HG03520 (cell line): ENCODE measurements around the gene TXNRD2.
"Not testable (repeated sequence)": the region's sequence is repeated elsewhere in the genome, so short reads cannot be mapped to it uniquely, and the experiment has no call there.

ENCODE experiments used
- ATAC-seq: cut with Tn5 transposase; IDR thresholded peaks from one replicate; pipeline ENCODE4 v1.9.1; 2021; ENCODE audit warnings: mild to moderate bottlenecking, moderate library complexity; ENCODE audit not compliant: unreplicated experiment

Gene TXNRD2

DNA sequence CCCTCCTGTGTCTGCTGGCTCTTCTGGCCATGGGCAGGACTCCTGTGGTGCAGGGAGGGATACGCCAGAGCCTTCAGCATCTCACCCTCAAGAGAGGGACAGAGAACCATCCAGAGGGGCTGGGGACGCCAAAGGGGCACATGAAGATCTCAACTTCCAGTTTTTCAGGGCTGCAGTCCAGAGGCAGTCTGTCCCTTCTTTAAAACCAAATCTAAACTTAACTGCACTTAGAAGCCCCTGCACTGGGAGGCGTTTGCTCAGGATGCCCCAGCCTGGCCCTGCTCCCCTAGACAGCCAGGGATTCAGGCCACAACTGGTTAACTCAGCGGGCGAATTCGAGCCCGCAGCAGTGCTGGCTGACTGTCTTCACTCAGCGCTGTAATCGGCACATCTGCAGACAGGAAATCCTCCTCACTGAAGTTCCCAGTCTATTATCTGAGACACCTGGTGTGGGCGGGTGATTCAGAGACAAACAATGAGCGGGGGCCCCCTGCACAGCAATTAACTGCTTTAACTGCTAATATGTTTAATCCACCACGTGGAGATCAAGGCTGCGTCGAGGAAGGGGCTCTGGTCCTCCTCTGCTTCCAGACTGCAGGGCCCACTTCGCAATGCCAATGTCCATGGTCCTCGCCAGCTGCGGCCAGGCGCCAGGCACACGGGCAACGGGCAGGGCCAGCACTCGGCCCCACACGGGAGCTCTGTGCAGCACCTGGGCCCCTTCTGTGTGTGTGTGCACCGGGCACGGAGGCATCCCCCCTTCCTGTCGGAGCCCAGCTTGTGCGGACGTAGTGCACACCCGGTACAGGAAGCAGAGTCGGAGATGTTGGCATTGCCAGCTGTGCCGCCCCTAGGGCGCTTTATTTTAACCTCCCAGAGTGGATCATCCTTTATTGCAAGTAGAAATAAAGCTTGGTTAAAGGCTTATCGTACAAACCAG lies 50.0 kb downstream of the TXNRD2 start:
- no peak for ATAC-seq

DNA sequence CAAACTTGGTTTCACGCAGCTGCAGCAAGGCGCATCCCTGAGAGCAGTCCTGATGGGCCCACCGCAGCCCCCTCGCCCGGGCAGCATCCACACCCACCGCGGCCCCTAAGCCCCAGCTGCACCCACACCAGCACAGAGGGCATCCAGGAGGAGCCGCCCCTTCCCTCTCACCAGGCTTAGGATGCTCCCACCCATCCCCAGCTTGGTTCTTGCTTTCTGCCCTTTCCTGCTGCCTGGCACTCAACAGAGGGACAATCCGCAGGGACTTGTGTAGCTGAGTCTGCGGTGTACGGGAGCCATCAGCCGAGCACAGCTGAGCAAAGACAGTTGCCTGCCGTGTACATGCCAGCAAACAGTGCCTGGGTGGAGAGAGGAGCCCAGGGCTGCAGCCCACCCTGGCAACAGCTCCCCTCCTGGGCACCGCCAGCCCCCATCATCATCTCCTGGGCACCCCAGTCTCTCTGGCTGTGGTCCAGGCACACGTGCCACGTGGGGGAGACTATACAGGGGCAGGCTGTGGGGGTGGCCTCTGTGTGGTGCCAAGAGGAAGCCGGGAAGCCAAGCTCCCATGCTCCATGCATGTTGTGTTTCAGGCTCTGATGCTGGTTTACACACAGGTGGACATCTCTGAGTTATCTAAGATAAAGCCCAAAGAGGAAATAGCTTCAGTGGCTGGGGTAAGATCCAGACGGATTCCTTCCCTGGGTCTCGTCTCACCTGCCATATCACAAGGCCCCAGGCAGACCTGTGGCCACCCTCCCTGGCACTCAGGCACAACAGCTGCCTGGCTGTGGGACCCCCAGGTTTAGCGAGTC lies 50.9 kb downstream of the TXNRD2 start:
- ATAC-seq = no peak

DNA sequence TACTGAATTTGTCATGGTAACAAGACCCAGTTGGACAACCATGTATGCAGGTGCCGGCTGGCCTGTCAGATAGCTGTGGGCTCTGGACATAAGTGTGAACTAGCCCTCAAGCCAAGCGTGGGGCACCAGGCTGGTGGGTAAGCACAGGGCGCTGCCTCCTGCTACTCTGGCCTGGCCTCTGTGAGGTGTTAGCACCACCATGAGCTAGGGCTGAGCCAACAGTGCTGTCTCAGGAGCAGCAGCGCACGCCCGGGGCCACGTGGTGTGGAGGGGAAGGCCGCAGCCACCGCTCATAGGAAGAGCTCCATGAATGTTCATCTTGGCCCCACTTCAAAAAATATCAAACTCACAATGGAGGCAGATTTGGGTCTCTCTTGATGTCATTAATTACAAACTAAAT lies 51.7 kb downstream of the TXNRD2 start:
- ATAC-seq = no peak

- no peak for ATAC-seq
Observed at GRCh38 chr22:19888131-19888746, 53.4 kb downstream of the TXNRD2 start.

GRCh38 chr22:19887256-19887985 lies 54.2 kb downstream of the TXNRD2 start:
- ATAC-seq = no peak

GRCh38 chr22:19886605-19887255 lies 54.9 kb downstream of the TXNRD2 start:
- no peak for ATAC-seq

DNA sequence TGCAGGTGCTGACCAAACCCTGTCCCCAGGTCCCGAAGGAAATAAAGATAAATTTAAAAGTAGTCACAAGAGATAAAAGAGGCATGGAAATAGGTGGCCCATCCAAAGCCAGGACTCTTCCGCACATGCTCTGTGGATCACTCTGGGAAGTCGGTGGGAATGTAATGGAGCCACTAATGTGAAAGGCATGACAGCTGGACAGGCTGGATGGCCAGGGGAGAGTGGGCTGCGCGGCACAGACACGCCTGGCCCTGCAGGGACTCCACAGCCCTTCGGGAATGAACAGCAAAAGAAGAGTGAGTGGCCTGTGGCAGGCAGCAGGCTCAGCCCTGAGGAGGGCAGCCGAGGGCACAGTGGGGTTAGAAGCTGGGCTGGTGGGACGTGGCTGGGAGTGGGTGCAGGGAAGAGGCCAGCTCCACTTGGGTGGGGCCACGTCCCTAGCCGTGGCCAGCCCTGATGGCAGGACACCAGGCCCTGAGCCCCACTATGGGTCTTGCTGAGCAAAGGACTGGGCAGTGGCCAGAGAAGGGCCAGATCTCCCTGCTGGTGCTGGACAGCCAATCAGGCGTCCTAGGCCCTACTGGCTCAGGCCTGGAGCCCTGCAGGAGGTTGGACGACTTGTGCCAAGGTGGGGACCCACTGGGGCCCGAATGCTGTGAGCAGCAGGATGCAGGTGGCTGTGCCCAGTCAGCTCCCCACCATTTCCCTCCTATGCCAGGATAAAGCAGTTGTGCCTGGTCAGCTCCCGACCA lies 55.6 kb downstream of the TXNRD2 start:
- ATAC-seq = no peak

DNA sequence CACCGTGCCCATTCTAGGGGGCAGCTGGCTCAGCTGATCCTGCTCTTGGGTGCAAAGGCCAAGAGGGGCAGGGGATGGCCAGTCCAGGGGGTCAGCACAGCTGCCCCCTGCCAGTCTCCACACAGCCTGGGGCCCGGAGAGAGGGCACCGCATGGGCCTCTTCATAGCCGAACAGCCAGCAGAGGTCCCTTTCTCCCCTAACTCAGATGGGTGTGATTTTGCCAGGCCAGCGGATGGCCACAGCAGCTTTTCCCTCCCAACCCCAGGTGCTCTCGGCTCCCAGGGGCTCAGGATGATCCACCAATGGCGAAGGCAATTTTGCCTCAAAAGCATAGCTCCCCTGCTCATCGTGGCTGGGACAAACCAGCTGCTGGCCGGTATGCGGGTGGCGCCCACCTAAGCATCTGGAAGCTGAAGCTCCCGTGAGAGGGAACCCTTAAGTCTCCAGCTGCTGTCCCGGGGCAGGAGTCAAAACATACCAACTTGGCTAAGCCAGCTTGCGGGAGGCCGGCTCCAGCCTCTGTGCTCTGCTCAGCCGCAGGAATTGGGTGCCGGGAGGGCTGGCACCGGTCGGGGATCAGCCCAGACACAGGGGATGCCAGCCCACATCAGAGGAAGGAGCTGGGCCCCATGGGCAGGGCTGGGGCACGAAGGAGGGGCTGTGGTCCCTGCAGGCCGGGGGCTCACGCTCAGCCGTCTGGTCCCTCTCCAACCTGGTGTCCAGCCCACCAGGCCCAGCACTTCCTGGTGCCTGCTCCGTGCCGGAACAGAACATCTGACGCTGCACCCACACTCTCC lies 56.5 kb downstream of the TXNRD2 start:
- no peak for ATAC-seq

GRCh38 chr22:19884161-19884953 lies 57.3 kb downstream of the TXNRD2 start:
- ATAC-seq = no peak

GRCh38 chr22:19883446-19883845 lies 58.2 kb downstream of the TXNRD2 start:
- ATAC-seq = not testable (repeated sequence)

- ATAC-seq = no peak
Observed at GRCh38 chr22:19882446-19883381, 58.9 kb downstream of the TXNRD2 start.

DNA sequence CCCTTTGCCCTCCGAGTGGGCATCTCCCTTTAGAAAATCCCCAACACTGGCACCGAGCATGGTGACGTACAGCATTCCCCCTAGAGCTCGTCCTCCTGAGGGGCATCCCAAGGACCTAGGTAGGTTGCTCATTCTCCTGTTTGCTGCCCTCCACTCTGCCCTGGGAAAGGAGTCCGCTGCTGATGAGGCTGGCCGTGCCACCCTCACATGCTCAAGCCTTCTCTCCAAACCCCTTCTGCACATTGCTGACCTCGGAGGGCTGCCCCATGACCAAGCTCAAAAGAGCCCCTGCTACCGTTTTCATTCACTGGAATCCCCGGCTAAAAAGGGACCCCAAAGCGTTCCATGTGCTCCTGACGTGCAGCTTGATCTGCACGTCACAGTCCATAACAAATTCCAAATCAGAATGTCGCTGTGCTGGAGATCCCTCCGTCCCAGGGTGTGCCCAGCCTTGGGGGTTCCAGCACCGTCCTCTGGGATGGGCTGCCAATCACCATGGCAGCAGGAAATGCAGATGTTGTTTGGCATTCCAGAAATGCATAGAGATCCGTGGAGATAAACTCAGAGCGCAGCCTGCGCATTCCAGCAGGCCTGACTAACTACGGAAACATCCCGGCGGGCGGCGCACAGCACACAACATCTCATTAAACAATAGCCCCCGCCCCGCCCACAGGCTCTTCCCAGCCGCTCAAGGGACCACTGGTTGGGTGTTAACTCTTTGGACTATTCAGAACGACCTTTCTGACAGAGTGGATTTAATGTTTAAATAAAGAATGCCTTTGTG lies 60.6 kb downstream of the TXNRD2 start:
- no peak for ATAC-seq

- no peak for ATAC-seq
Observed at GRCh38 chr22:19879992-19880785, 61.4 kb downstream of the TXNRD2 start.

DNA sequence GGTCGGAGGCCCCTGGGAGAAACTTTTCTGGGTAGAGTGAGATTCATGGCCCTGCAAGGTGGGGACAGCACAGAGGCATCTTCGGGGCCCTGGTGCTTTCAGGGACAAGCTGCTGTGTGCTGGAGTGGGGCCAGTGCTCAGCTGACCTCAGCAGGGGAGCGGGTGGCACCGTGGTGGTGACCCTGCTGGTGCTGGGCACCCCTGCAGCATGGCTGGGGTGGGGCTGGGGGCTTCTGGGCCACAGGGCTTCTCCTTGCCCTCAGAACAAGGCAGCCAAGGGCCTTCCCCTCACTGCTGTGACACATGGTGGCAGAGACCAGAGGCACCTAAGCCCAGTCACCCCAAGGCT lies 62.0 kb downstream of the TXNRD2 start:
- ATAC-seq = no peak

DNA sequence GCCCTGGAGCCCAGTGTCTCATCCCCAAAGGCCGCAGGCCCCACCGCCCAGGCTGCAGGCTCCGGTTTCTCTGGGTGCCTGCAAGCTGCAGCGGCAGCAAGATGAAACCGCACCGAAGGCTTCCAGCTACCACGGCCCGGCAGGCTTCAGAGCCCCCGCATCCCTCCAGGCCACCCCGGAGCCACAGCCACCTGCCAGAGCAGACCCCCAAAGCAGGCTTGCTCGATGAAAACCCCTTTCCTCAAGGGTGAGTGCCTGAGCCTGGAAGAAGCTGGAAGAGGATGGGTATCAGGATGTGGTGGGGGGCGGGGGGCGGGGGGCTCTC lies 62.4 kb downstream of the TXNRD2 start:
- no peak for ATAC-seq
